Transverse colon (tissue), 4 donors: ENCODE measurements around the gene OXGR1. TPM values are rescaled to one million over a fixed set of nuclear protein-coding genes. Genes with fewer than 3 reads are reported as not detected.

Source experiments
- DNase-seq: peaks from one replicate; pipeline ENCODE4 v3.0.0-alpha.2; 2019
- H3K27ac ChIP-seq, 4 donors: fragments of 200-600 bp; sonication (generic); 2 replicates each; pipeline ENCODE4 v1.5.1; 2016 to 2018; ENCODE audit warnings: inconsistent platforms in 4 of 4
- H3K27me3 ChIP-seq: fragments of 200-600 bp; sonication (generic); 2 replicates; pipeline ENCODE4 v1.5.1; 2017; ENCODE audit warnings: inconsistent platforms
- H3K36me3 ChIP-seq, 4 donors: fragments of 200-600 bp; sonication (generic); 2 replicates each; pipeline ENCODE4 v1.5.1; 2017 to 2019; ENCODE audit warnings: inconsistent platforms in 4 of 4
- H3K4me1 ChIP-seq, 4 donors: fragments of 200-600 bp; sonication (generic); 2 replicates each; pipeline ENCODE4 v1.5.1; 2017 to 2020; ENCODE audit warnings: inconsistent platforms in 4 of 4
- H3K4me3 ChIP-seq, 4 donors: fragments of 200-600 bp; sonication (generic); 1 replicate in 1 of 4; 2 replicates in 3 of 4; pipeline versions ENCODE4 v1.5.1 to v1.6.1; 2017 to 2019; ENCODE audit warnings: inconsistent platforms in 4 of 4
- H3K9me3 ChIP-seq, 2 donors: fragments of 200-600 bp; sonication (generic); 2 replicates each; pipeline ENCODE4 v1.5.1; 2017 to 2019; ENCODE audit warnings: inconsistent platforms in 2 of 2
- CTCF ChIP-seq, 5 experiments: fragments of 200-600 bp in 3 of 5; fragments of 450-650 bp in 2 of 5; sonication (generic) in 3 of 5; IDR thresholded peaks; 1 replicate in 2 of 5; 2 replicates in 3 of 5; pipeline ENCODE4 v1.5.1; 2016 to 2017; ENCODE audit warnings: antibody characterized with exemption in 5 of 5, inconsistent platforms in 3 of 5, mild to moderate bottlenecking in 2 of 5, moderate library complexity in 1 of 5
- EP300 ChIP-seq: sonication (generic); formaldehyde crosslinking; IDR thresholded peaks from one replicate; pipeline ENCODE4 v1.6.1; 2017; ENCODE audit warnings: antibody characterized with exemption, low read depth
- POLR2A ChIP-seq: fragments of 450-650 bp; IDR thresholded peaks from one replicate; pipeline ENCODE4 v1.6.1; 2016; ENCODE audit warnings: antibody characterized with exemption, mild to moderate bottlenecking, moderate library complexity
- POLR2AphosphoS5 ChIP-seq, 3 donors: sonication (generic); formaldehyde crosslinking; IDR thresholded peaks; one replicate each; pipeline ENCODE4 v1.6.1; 2016; ENCODE audit warnings: antibody characterized with exemption in 3 of 3
- WGBS, 2 donors: methylation state at CpG; one replicate each; pipeline ENCODE4 v1.1.5; 2018; ENCODE audit warnings: low coverage in 1 of 2; 5-methylcytosine and 5-hydroxymethylcytosine counted together
- in situ Hi-C, 4 donors: fragments of 200-750 bp; cut with MboI; loops; one replicate each; pipeline versions ENCODE4 v1.15.0 to v1.15.1; 2017; ENCODE audit warnings: low sequenced_read_pairs in 3 of 4, low pct_ligation_motif_present in 1 of 4, low pct_unique_long_range_greater_than_20kb in 1 of 4
- intact Hi-C: fragments of 100-400 bp; cut with DNase I; formaldehyde crosslinking; loops from one replicate; pipeline ENCODE4 v1.15.1; 2023; ENCODE audit warnings: low total_unique reads
- total RNA-seq, 4 donors: library from RNA; depleted of rRNA; stranded (reverse); fragments of >200 nt; gene quantifications; one replicate each; pipeline ENCODE4 v1.1.0, GENCODE V29; 2016

OXGR1 gene
- total RNA-seq, 4 donors from 2014 or later, result 2.0 to 2.5 TPM; not detected in 2

- intact Hi-C loops (no loop called here), in situ Hi-C loops (loop anchor here in 1 of 4 donors (25.0 kb wide), 1 partner anchor 210 kb away; the partner anchor contains the start of gene MBNL2)
- Histone ChIP-seq H3K27me3 (no peaks in the 10 kb centered on the region), H3K9me3 (no peaks in the 10 kb centered on the region), H3K4me3 (no peak overlapping the region), H3K36me3 (no peaks in the 10 kb centered on the region), H3K4me1 (peaks cover 0 to 7% (median 3%) of the 10 kb centered on the region in 4 donors), H3K27ac (no peak overlapping the region)
- no peak for TF ChIP-seq EP300
- no peak for TF ChIP-seq CTCF (IDR thresholded peaks at IDR 0.05)
- TF ChIP-seq POLR2A, result no peak
- TF ChIP-seq POLR2AphosphoS5 (IDR thresholded peaks at IDR 0.05), result no peak
- WGBS, 2 donors, result 72 to 79% methylated on average over 2 of the region's 2 CpGs
- no peak for DNase-seq
Observed at GRCh38 chr13:97002581-97002980, 8.3 kb upstream of the OXGR1 start.

- WGBS, 2 donors, result 21 to 28% methylated on average over 6 of the region's 6 CpGs
- peak; percentile 17 for DNase-seq
Observed at GRCh38 chr13:97001636-97002035, 7.4 kb upstream of the OXGR1 start.

GRCh38 chr13:97000295-97000925 is 6.1 kb upstream of the OXGR1 start:
- H3K36me3 ChIP-seq, result no peaks in the 10 kb centered on the region
- TF ChIP-seq POLR2A, result no peak
- no peak for TF ChIP-seq CTCF (IDR thresholded peaks at IDR 0.05)
- no peak for TF ChIP-seq EP300
- no peak for TF ChIP-seq POLR2AphosphoS5 (IDR thresholded peaks at IDR 0.05)
- in situ Hi-C loops, result loop anchor here in 1 of 4 donors (25.0 kb wide), 1 partner anchor 212 kb away; the partner anchor contains the start of gene MBNL2
- no peaks in the 10 kb centered on the region for H3K9me3 ChIP-seq
- H3K4me3 ChIP-seq, result no peak overlapping the region
- intact Hi-C loops, result no loop called here
- H3K27me3 ChIP-seq, result no peaks in the 10 kb centered on the region
- H3K27ac ChIP-seq, result no peak overlapping the region
- no peak for DNase-seq
- H3K4me1 ChIP-seq, result peaks cover 0 to 7% (median 3%) of the 10 kb centered on the region in 4 donors
- WGBS, 2 donors, result 77 to 85% methylated on average over 5 of the region's 5 CpGs

More at GRCh38 chr13:97001636-97002035, 7.4 kb upstream of the OXGR1 start:
- TF ChIP-seq CTCF (IDR thresholded peaks at IDR 0.05), result no peak
- no peak for TF ChIP-seq EP300
- TF ChIP-seq POLR2AphosphoS5 (IDR thresholded peaks at IDR 0.05), result no peak
- no peak for TF ChIP-seq POLR2A
- H3K4me3 ChIP-seq, result no peak overlapping the region
- H3K9me3 ChIP-seq, result no peaks in the 10 kb centered on the region
- H3K36me3 ChIP-seq, result no peaks in the 10 kb centered on the region
- no peaks in the 10 kb centered on the region for H3K27me3 ChIP-seq
- intact Hi-C loops, result no loop called here
- H3K27ac ChIP-seq, result no peak overlapping the region
- in situ Hi-C loops, result loop anchor here in 1 of 4 donors (25.0 kb wide), 1 partner anchor 211 kb away; the partner anchor contains the start of gene MBNL2
- peaks cover 0 to 7% (median 3%) of the 10 kb centered on the region in 4 donors for H3K4me1 ChIP-seq

- Histone ChIP-seq H3K27me3 (peaks cover 10% of the 10 kb centered on the region), H3K4me3 (no peak overlapping the region), H3K9me3 (no peaks in the 10 kb centered on the region), H3K4me1 (peaks cover 0 to 13% (median 6%) of the 10 kb centered on the region in 4 donors), H3K36me3 (no peaks in the 10 kb centered on the region), H3K27ac (no peak overlapping the region)
- intact Hi-C loops, result no loop called here
- DNase-seq, result no peak
- 88 to 100% methylated on average over 2 of the region's 2 CpGs for WGBS, 2 donors
- TF ChIP-seq POLR2AphosphoS5 (IDR thresholded peaks at IDR 0.05), result no peak
- no peak for TF ChIP-seq EP300
- TF ChIP-seq CTCF (IDR thresholded peaks at IDR 0.05), result no peak
- no peak for TF ChIP-seq POLR2A
- in situ Hi-C loops, result no loop called here
Observed at GRCh38 chr13:96999091-96999490, 4.8 kb upstream of the OXGR1 start.
